Duodenal mucosa (tissue), 2 donors: ENCODE results near the gene SCN2A.

Source experiments
- H3K27ac ChIP-seq: one replicate; pipeline ENCODE4 v1.7.0; 2013; ENCODE audit warnings: low read depth, low read length
- H3K27me3 ChIP-seq, 2 donors: one replicate each; pipeline ENCODE4 v1.7.0; 2013; ENCODE audit warnings: low read length in 2 of 2, control low read depth in 1 of 2; ENCODE audit not compliant: insufficient read depth in 2 of 2, control insufficient read depth in 1 of 2
- H3K36me3 ChIP-seq, 2 donors: one replicate each; pipeline ENCODE4 v1.7.0; 2013; ENCODE audit warnings: low read length in 2 of 2, control low read depth in 1 of 2; ENCODE audit not compliant: insufficient read depth in 2 of 2, control insufficient read depth in 1 of 2
- H3K4me1 ChIP-seq, 2 donors: one replicate each; pipeline ENCODE4 v1.7.0; 2013; ENCODE audit warnings: low read length in 2 of 2, control low read depth in 1 of 2; ENCODE audit not compliant: insufficient read depth in 2 of 2, control insufficient read depth in 1 of 2
- H3K4me3 ChIP-seq, 2 donors: one replicate each; pipeline ENCODE4 v1.7.0; 2013; ENCODE audit warnings: low read length in 2 of 2, low read depth in 1 of 2
- H3K9ac ChIP-seq, 2 donors: one replicate each; pipeline ENCODE4 v1.7.0; 2013; ENCODE audit warnings: low read length in 2 of 2, low read depth in 1 of 2
- H3K9me3 ChIP-seq, 2 donors: one replicate each; pipeline ENCODE4 v1.7.0; 2013; ENCODE audit warnings: low read length in 2 of 2, control low read depth in 1 of 2; ENCODE audit not compliant: control insufficient read depth in 1 of 2

The SCN2A gene

GRCh38 chr2:165208094-165208493 lies 31.1 kb upstream of the SCN2A start:
- Histone ChIP-seq H3K27ac (no peak overlapping the region), H3K9me3 (no peaks in the 10 kb centered on the region), H3K27me3 (no peaks in the 10 kb centered on the region), H3K4me1 (no peaks in the 10 kb centered on the region), H3K4me3 (no peak overlapping the region), H3K36me3 (no peaks in the 10 kb centered on the region), H3K9ac (no peak overlapping the region)

GRCh38 chr2:165214093-165214492 lies 25.1 kb upstream of the SCN2A start:
- Histone ChIP-seq H3K9ac (no peak overlapping the region), H3K27ac (no peak overlapping the region), H3K4me3 (no peak overlapping the region), H3K36me3 (no peaks in the 10 kb centered on the region), H3K27me3 (no peaks in the 10 kb centered on the region), H3K9me3 (no peaks in the 10 kb centered on the region), H3K4me1 (no peaks in the 10 kb centered on the region)

- Histone ChIP-seq H3K9ac (no peak overlapping the region), H3K36me3 (no peaks in the 10 kb centered on the region), H3K4me1 (no peaks in the 10 kb centered on the region), H3K27ac (no peak overlapping the region), H3K27me3 (no peaks in the 10 kb centered on the region), H3K9me3 (no peaks in the 10 kb centered on the region), H3K4me3 (no peak overlapping the region)
Measured at GRCh38 chr2:165219481-165219880, 19.7 kb upstream of the SCN2A start.

- H3K9ac ChIP-seq, result no peak overlapping the region
- no peaks in the 10 kb centered on the region for H3K9me3 ChIP-seq
- H3K4me3 ChIP-seq, result no peak overlapping the region
- no peaks in the 10 kb centered on the region for H3K4me1 ChIP-seq
- H3K27me3 ChIP-seq, result no peaks in the 10 kb centered on the region
- no peaks in the 10 kb centered on the region for H3K36me3 ChIP-seq
- no peak overlapping the region for H3K27ac ChIP-seq
Measured at GRCh38 chr2:165224941-165225340, 14.3 kb upstream of the SCN2A start.

DNA sequence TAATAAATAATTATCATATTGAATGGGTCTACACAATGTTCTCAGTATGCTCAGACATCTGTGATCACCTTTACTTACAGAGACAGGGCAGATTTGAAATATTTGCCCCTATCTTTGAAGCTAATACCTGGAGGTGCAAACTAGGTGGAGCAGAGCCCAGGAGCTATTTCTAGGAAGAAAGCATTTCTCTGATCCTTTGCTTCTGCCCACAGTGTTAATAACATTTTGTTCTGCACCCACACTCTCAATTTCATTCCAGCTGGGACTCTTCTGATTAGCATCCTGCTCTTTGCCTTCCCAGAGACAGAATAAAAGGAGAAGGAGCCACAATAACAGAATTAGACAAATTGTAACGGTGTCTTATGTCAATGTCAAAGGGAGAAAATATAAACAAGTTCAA lies 11.6 kb upstream of the SCN2A start:
- H3K27me3 ChIP-seq, result no peaks in the 10 kb centered on the region
- H3K27ac ChIP-seq, result no peak overlapping the region
- no peak overlapping the region for H3K9ac ChIP-seq
- no peaks in the 10 kb centered on the region for H3K9me3 ChIP-seq
- H3K4me1 ChIP-seq, result no peaks in the 10 kb centered on the region
- H3K36me3 ChIP-seq, result no peaks in the 10 kb centered on the region
- H3K4me3 ChIP-seq, result no peak overlapping the region

DNA sequence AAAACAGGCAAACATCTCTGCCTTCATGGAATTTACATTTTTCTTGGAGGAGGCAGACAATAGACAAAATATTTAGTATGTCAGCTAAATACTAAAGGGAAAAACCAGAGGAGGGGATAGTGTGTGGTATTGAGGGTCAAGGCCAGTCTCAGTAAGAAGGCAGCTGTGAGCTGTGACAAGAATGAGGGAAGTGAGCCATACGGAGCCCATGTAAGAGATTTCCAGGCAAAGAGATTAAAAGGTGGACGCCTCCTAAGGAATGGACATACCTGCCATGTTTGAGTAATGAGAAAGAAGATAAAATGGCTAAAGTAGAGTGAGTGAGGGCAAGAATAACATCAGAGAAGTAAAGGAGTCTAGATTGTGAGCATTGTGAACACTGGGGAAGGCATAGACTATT lies 2.2 kb upstream of the SCN2A start:
- Histone ChIP-seq H3K9ac (no peak overlapping the region), H3K4me1 (no peaks in the 10 kb centered on the region), H3K27ac (no peak overlapping the region)

DNA sequence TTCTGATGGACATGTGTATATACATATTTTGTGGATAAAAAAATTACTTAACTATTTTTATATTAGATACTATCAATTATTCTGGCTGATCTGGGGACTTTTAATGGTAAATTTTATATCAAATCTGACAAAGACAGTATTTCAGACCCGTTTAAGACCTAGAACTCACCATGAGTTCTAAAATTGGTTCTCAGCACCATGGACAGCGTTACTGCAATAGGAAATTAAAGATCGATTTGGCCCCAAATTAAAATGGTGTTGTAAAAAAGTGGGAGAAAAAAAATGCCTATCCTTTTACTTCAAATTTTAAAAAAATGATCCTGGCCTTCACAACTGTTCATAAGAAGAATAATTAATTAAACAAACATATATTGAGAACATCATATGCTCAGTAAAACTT lies 919 bp upstream of the SCN2A start:
- H3K9me3 ChIP-seq, result no peaks in the 10 kb centered on the region
- no peak overlapping the region for H3K9ac ChIP-seq
- no peaks in the 10 kb centered on the region for H3K27me3 ChIP-seq
- no peak overlapping the region for H3K27ac ChIP-seq
- no peaks in the 10 kb centered on the region for H3K4me1 ChIP-seq
- H3K4me3 ChIP-seq, result no peak overlapping the region
- no peaks in the 10 kb centered on the region for H3K36me3 ChIP-seq

More for the DNA sequence above, 2.2 kb upstream of the SCN2A start:
- Histone ChIP-seq H3K36me3 (no peaks in the 10 kb centered on the region), H3K9me3 (no peaks in the 10 kb centered on the region), H3K4me3 (no peak overlapping the region), H3K27me3 (no peaks in the 10 kb centered on the region)

GRCh38 chr2:165239856-165240515 lies 772 bp downstream of the SCN2A start:
- H3K4me3 ChIP-seq, result no peak overlapping the region
- no peak overlapping the region for H3K9ac ChIP-seq
- no peak overlapping the region for H3K27ac ChIP-seq
- H3K27me3 ChIP-seq, result no peaks in the 10 kb centered on the region
- no peaks in the 10 kb centered on the region for H3K9me3 ChIP-seq
- H3K4me1 ChIP-seq, result no peaks in the 10 kb centered on the region
- no peaks in the 10 kb centered on the region for H3K36me3 ChIP-seq

GRCh38 chr2:165240916-165241315 lies 1.7 kb downstream of the SCN2A start:
- Histone ChIP-seq H3K9me3 (no peaks in the 10 kb centered on the region), H3K4me3 (no peak overlapping the region), H3K36me3 (no peaks in the 10 kb centered on the region), H3K9ac (no peak overlapping the region), H3K4me1 (no peaks in the 10 kb centered on the region), H3K27ac (no peak overlapping the region), H3K27me3 (no peaks in the 10 kb centered on the region)

DNA sequence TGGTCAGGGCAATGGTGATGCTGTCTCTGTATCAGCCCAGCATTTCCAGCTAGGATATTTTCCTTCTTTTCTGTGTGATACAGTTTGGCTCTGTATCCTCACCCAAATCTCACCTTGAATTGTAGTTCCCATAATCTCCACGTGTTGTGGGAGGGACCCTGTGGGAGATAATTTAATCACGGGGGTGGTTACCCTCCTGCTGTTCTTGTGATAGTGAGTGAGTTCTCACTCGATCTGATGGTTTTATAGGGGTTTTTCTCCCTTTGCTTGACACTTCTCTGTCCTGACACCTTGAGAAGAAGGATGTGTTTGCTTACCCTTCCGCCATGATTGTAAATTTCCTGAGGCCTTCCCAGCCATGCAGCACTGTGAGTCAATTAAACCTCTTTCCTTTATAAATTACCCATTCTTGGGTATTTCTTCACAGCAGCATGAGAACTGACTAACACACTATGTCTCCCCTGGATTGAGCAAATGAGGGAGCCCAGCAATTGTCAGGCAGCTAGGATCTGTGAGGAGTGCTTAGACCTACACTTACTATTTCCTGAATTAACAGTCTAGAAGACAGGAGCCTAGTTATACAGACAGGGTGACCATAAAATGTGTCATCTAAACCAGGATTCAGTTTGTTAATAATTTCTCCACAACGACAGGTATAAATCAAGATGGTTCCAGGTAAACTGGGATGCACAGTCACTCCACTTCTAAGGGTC lies 6.0 kb downstream of the SCN2A start:
- H3K4me1 ChIP-seq, result no peaks in the 10 kb centered on the region
- no peaks in the 10 kb centered on the region for H3K27me3 ChIP-seq
- H3K27ac ChIP-seq, result no peak overlapping the region
- no peak overlapping the region for H3K4me3 ChIP-seq
- H3K9ac ChIP-seq, result no peak overlapping the region
- H3K9me3 ChIP-seq, result no peaks in the 10 kb centered on the region
- H3K36me3 ChIP-seq, result no peaks in the 10 kb centered on the region
